C4-2B (cell line): ENCODE data around the gene MLYCD.
A peak's percentile ranks its signal among the peaks of the same experiment; 100 is the strongest.

Experiments used
- H3K27ac ChIP-seq: fragments of 450-650 bp; 2 replicates; pipeline ENCODE4 v1.5.1; 2017
- CTCF ChIP-seq: fragments of 450-650 bp; conservative IDR thresholded peaks from 2 replicates; pipeline ENCODE4 v1.5.1; 2017; ENCODE audit warnings: mild to moderate bottlenecking
- ZFX ChIP-seq: fragments of 450-650 bp; IDR thresholded peaks from 2 replicates; pipeline ENCODE4 v1.6.1; 2017

Gene MLYCD

GRCh38 chr16:83886199-83886971 is 12.5 kb upstream of the MLYCD start:
- TF ChIP-seq CTCF: no peak
- no peak for TF ChIP-seq ZFX
- no peak overlapping the region for H3K27ac ChIP-seq

DNA sequence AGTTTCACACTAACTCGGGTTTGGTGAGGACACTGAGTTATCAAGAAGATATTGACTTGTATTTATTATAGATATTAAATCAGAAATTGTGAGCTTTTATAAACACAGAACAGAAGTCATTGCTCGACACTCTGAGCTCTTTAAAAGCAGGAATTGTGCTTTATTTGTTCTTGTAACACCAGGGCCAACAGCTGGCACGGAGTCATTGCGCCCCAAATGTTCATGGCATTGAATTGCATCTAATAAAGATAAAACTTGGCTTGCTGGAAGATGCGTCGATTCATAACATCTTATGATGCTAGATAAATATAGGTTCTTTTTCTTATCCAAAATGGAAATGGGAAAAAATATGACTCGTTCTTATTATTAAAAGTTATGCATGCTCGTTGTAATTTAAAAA is 11.8 kb upstream of the MLYCD start:
- TF ChIP-seq ZFX (no peak), CTCF (peak; percentile 55)
- H3K27ac ChIP-seq: no peak overlapping the region

GRCh38 chr16:83887564-83887963 is 11.4 kb upstream of the MLYCD start:
- TF ChIP-seq CTCF (no peak), ZFX (no peak)
- no peak overlapping the region for H3K27ac ChIP-seq

DNA sequence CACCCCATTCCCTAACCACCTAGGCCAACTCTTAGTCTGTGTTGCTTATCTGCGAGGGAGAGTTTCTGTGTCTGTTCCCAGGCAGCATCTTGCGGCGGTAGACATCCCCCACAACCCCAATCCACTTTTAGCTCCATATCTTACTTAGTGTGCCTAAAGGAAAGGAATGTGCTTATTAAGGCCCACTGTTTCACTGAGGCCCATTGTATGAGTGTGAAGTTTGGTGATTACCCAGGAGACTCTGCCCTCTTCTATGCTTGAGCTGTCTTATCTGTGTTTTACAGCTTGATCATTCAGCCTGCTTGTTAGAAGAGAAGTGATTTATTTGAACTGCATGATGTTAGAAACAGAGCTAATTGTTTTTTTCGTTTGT is 10.3 kb upstream of the MLYCD start:
- no peak overlapping the region for H3K27ac ChIP-seq
- TF ChIP-seq CTCF: no peak
- TF ChIP-seq ZFX: no peak

DNA sequence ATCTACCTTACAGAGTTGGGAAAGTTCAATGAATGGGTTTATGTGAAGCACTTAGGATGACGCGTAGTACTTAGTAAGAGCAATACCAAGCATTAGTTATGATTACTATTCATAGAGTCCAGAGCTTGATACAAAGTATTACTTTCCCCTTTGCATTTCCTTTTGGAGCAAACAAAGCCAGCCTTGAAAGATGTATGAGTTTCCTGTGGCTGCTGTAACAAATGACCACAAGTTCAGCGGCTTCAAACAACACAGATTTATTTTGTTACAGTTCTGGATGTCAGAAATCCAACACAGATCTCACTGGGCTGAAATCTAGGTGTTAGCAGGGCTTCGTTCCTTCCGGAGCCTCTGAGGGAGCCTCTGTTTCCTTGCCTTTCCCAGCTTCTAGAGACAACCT is 8.6 kb upstream of the MLYCD start:
- H3K27ac ChIP-seq: no peak overlapping the region
- no peak for TF ChIP-seq CTCF
- no peak for TF ChIP-seq ZFX

DNA sequence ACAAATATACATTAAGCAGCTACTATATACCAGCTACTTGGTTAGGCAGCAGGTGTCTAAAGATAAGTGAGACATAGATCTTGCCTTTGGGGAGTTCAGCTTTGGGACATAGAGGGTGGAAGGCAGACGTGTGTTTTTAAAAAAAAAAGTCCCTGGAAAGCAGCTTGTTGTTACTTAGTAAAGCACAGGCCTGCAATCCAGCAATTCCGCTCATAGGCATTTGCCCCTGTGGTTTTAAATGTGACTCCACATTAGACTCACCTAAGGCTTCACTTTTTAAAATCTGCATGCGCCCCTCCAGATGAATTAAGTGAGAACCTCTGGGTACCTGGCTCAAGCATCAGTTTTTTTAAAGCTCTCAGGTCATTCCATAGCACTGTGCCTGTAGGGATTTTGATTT is 7.2 kb upstream of the MLYCD start:
- no peak overlapping the region for H3K27ac ChIP-seq
- TF ChIP-seq CTCF: no peak
- no peak for TF ChIP-seq ZFX

DNA sequence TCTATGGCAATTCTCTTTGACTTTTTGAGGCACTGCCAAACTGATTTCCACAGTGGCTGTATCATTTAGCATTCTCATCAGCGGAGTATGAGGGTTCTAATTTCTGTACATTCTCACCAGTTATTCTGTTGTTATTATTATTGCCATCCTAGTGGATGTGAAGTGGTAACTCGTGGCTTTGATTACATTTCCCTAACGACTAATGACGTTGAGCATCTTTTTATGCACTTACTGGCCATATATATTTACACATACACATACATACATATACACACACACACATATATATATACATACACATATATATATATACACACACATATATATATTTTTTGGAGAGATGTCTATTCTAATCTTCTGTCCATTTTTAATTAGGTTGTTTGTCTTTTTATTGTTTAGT is 3.7 kb upstream of the MLYCD start:
- no peak overlapping the region for H3K27ac ChIP-seq
- TF ChIP-seq ZFX (no peak), CTCF (no peak)
